Melanocyte of skin (primary cell): ENCODE data around the gene SLC27A2. TPM values are rescaled to one million over a fixed set of nuclear protein-coding genes. Genes with fewer than 3 reads are reported as not detected.

Experiments used
- small RNA-seq, 2 donors: library from RNA; depleted of rRNA; stranded (forward); fragments of <200 nt; gene quantifications; one replicate each; pipeline ENCODE3, GENCODE V24; 2012
- total RNA-seq, 2 donors: library from RNA; depleted of rRNA; stranded (reverse); fragments of >200 nt; gene quantifications; 2 replicates each; pipeline ENCODE4 v1.2.3, GENCODE V29; 2012

Gene SLC27A2
- not detected for total RNA-seq

GRCh38 chr15:50181969-50182218 is at the start of gene SLC27A2:
Gene SLC27A2 (plus strand): TSS chr15:50182196. CDS start chr15:50182428, 232 bp downstream.

GRCh38 chr15:50265620-50266019 is 83.6 kb downstream of the SLC27A2 start, which contains the start of gene HDC:
Gene HDC (minus strand): TSS chr15:50265726. CDS start chr15:50265623, 103 bp downstream.

Small RNAs within 50 kb of the gene (small RNA-seq; reads per million reads assigned to genes)
- gene RF00019 = 0 reads per million in 2 donors

Other genes starting within 250 kb of the SLC27A2 start
- under 1 TPM; 0.33 to 0.69 TPM for gene ATP8B4, start 63.0 kb upstream of the SLC27A2 start, total RNA-seq
- gene HDC, start 83.5 kb downstream of the SLC27A2 start, total RNA-seq = not detected
- 10 to 100 TPM; 37.0 to 38.5 TPM for gene GABPB1, start 173.0 kb downstream of the SLC27A2 start, total RNA-seq
- gene USP8, start 242.2 kb downstream of the SLC27A2 start, total RNA-seq = 10 to 100 TPM; 42.0 to 46.1 TPM